Measurements from ENCODE around the gene PTPRF.

DNA sequence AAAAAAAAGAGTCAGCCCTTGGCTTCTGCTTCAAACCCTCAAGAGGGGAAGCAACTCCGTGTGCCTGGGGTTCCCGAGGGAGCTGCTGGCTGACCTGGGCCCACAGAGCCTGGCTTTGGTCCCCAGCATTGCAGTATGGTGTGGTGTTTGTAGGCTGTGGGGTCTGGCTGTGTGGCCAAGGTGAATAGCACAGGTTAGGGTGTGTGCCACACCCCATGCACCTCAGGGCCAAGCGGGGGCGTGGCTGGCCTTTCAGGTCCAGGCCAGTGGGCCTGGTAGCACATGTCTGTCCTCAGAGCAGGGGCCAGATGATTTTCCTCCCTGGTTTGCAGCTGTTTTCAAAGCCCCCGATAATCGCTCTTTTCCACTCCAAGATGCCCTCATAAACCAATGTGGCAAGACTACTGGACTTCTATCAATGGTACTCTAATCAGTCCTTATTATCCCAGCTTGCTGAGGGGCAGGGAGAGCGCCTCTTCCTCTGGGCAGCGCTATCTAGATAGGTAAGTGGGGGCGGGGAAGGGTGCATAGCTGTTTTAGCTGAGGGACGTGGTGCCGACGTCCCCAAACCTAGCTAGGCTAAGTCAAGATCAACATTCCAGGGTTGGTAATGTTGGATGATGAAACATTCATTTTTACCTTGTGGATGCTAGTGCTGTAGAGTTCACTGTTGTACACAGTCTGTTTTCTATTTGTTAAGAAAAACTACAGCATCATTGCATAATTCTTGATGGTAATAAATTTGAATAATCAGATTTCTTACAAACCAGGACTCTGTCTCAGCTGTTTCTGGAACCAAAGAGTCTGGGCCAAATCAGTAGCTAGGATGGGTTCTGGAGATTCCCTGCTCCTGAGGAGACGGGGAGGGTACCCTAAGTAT is 92.5 kb downstream of the PTPRF start:
- TF ChIP-seq, protein P1, sequence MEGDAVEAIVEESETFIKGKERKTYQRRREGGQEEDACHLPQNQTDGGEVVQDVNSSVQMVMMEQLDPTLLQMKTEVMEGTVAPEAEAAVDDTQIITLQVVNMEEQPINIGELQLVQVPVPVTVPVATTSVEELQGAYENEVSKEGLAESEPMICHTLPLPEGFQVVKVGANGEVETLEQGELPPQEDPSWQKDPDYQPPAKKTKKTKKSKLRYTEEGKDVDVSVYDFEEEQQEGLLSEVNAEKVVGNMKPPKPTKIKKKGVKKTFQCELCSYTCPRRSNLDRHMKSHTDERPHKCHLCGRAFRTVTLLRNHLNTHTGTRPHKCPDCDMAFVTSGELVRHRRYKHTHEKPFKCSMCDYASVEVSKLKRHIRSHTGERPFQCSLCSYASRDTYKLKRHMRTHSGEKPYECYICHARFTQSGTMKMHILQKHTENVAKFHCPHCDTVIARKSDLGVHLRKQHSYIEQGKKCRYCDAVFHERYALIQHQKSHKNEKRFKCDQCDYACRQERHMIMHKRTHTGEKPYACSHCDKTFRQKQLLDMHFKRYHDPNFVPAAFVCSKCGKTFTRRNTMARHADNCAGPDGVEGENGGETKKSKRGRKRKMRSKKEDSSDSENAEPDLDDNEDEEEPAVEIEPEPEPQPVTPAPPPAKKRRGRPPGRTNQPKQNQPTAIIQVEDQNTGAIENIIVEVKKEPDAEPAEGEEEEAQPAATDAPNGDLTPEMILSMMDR (conservative IDR thresholded peaks at IDR 0.05 in 1 of 2, IDR thresholded peaks at IDR 0.05 in 1 of 2; ENCODE audit: extremely low read depth in 1 of 2, insufficient read depth in 1 of 2, low read depth in 1 of 2, low read length in 2 of 2) = no peak
- no peak for TF ChIP-seq EZH2 (IDR thresholded peaks at IDR 0.05; ENCODE audit: borderline replicate concordance, low read length)

Measured in mammary epithelial cell (primary cell).